ENCODE measurements around the gene PSME2.
"Not testable (repeated sequence)": the region's sequence is repeated elsewhere in the genome, so short reads cannot be mapped to it uniquely, and the experiment has no call there.

PSME2 gene

DNA sequence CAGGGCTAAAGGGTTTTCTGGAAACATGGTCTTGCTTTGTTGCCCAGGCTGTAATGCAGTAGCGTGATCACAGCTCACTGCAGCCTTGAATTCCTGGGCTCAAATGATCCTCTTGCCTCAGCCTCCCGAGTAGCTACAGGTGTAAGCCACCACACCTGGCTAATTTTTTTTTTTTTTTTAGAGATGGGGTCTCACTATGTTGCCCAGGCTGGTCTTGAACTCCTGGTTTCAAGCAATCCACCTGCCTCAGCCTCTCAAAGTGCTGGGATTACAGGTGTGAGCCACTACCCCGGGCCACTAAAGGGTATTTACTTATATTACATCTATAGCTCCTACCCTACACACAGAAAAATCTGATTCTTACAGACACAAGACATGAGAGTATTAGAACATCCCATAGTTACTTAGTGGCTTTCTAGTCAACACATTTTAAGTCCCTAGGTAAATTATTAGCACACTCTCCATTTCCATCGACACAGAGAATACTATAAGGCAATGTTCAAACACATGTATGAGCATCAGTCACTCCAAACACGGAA is 38.0 kb downstream of the PSME2 start:
- TF ChIP-seq, protein P1, sequence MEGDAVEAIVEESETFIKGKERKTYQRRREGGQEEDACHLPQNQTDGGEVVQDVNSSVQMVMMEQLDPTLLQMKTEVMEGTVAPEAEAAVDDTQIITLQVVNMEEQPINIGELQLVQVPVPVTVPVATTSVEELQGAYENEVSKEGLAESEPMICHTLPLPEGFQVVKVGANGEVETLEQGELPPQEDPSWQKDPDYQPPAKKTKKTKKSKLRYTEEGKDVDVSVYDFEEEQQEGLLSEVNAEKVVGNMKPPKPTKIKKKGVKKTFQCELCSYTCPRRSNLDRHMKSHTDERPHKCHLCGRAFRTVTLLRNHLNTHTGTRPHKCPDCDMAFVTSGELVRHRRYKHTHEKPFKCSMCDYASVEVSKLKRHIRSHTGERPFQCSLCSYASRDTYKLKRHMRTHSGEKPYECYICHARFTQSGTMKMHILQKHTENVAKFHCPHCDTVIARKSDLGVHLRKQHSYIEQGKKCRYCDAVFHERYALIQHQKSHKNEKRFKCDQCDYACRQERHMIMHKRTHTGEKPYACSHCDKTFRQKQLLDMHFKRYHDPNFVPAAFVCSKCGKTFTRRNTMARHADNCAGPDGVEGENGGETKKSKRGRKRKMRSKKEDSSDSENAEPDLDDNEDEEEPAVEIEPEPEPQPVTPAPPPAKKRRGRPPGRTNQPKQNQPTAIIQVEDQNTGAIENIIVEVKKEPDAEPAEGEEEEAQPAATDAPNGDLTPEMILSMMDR (IDR thresholded peaks at IDR 0.05; ENCODE audit: insufficient read depth, low read length, missing control alignments): no peak
- CTCF ChIA-PET: interaction anchor here (0.7 to 7.7 kb wide), 24 partner anchors 8 to 200 kb away, joined by 3 to 247 read pairs (median 9); partner anchors contain the start of genes CIDEB, IRF9, PCK2 and PSME1
- DNase-seq (ENCODE audit: low read depth, low spot score): no peak
- POLR2A ChIA-PET: interaction anchor here (0.6 to 3.9 kb wide), 6 partner anchors 11 to 464 kb away, joined by 3 to 24 read pairs (median 4); partner anchors contain the start of gene PCK2
- no peak overlapping the region for H3K4me3 ChIP-seq (ENCODE audit: low read depth, low read length)

DNA sequence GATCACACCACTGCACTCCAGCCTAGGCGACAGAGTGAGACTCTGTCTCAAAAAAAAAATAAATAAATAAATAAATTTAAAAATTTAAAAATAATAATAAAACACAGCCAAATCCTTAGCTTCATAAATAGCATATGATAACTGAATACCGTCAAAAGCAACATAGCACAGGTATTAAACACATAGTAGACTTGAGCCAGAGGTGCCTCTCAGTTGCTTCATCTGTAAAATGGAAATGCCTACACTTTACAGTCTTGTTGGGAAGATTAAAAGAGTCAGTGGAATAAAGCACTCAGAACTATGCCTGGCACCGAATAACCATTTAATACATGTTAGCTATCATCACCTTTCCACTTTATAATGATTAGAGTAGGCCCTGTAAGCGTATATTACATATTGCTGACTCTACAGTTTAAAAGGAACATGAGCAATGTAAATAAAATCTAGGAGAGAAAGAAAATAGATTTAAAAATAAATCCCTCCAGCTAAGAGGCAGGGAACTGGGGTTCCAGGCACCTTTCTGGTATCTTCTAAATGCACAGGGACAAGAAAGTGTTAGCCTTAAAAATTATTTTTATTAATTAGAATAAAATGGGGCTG is 39.6 kb downstream of the PSME2 start:
- TF ChIP-seq, protein P1 (IDR thresholded peaks at IDR 0.05; ENCODE audit: insufficient read depth, low read length, missing control alignments): no peak
- ChIA-PET CTCF (interaction anchor here (1.0 to 7.7 kb wide), 11 partner anchors 11 to 54 kb away, joined by 3 to 247 read pairs (median 19); partner anchors contain the start of genes IRF9, PCK2, PSME1 and PSME2), POLR2A (interaction anchor here (2.1 to 3.9 kb wide), 3 partner anchors 7 to 49 kb away, joined by 8 to 24 read pairs (median 20); partner anchors contain the start of genes DCAF11, NRL and PCK2)
- no peak for DNase-seq (ENCODE audit: low read depth, low spot score)
- no peak overlapping the region for H3K4me3 ChIP-seq (ENCODE audit: low read depth, low read length)

DNA sequence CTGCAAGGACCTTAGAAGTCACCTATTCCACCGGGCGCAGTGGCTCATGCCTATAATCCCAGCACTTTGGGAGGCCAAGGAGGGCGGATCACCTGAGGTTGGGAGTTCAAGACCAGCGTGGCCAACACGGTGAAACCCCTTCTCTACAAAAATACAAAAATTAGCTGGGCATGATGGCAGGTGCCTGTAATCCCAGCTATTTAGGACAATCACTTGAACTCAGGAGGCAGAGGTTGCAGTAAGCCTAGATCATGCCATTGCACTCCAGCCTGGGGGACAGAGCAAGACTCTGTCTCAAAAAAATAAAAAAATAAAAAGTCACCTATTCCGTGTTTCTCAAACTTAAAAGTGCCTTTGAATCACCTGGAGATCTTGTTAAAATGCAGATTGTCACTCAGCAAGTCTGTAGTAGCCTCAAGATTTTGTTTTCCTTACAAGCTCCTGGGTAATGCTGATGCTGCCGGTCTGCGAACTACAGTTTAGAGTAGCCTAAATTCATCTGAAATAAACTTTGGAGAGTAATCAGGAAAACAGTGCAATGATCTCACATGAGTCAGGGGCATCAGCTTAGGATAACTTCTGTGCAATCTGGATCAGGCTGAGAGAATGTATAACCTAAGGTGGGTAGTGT is 40.7 kb downstream of the PSME2 start:
- ChIA-PET CTCF (interaction anchor here (1.2 to 7.7 kb wide), 6 partner anchors 11 to 202 kb away, joined by 3 to 247 read pairs (median 15); partner anchors contain the start of genes CIDEB, IRF9 and PCK2), POLR2A (interaction anchor here (1.1 to 3.9 kb wide), 3 partner anchors 8 to 11 kb away, joined by 3 to 24 read pairs (median 8); partner anchors contain the start of genes DCAF11, NRL and PCK2)
- not testable (repeated sequence) for H3K4me3 ChIP-seq (ENCODE audit: low read depth, low read length); DNase-seq (ENCODE audit: low read depth, low spot score)

DNA sequence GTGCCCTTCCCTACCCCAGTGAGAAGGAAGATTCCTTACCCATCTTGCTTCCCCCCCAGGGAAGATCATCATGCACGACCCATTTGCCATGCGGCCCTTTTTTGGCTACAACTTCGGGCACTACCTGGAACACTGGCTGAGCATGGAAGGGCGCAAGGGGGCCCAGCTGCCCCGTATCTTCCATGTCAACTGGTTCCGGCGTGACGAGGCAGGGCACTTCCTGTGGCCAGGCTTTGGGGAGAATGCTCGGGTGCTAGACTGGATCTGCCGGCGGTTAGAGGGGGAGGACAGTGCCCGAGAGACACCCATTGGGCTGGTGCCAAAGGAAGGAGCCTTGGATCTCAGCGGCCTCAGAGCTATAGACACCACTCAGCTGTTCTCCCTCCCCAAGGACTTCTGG is 43.0 kb downstream of the PSME2 start:
- no peak for DNase-seq (ENCODE audit: low read depth, low spot score)
- POLR2A ChIA-PET: interaction anchor here (1.4 to 3.0 kb wide), 2 partner anchors 9 to 10 kb away, joined by 4 to 15 read pairs; partner anchors contain the start of genes DCAF11 and PCK2
- CTCF ChIA-PET: interaction anchor here (1.0 to 7.7 kb wide), 4 partner anchors 9 to 47 kb away, joined by 3 to 164 read pairs (median 8); partner anchors contain the start of gene PCK2
- TF ChIP-seq, protein P1 (IDR thresholded peaks at IDR 0.05; ENCODE audit: insufficient read depth, low read length, missing control alignments): no peak
- no peak overlapping the region for H3K4me3 ChIP-seq (ENCODE audit: low read depth, low read length)

DNA sequence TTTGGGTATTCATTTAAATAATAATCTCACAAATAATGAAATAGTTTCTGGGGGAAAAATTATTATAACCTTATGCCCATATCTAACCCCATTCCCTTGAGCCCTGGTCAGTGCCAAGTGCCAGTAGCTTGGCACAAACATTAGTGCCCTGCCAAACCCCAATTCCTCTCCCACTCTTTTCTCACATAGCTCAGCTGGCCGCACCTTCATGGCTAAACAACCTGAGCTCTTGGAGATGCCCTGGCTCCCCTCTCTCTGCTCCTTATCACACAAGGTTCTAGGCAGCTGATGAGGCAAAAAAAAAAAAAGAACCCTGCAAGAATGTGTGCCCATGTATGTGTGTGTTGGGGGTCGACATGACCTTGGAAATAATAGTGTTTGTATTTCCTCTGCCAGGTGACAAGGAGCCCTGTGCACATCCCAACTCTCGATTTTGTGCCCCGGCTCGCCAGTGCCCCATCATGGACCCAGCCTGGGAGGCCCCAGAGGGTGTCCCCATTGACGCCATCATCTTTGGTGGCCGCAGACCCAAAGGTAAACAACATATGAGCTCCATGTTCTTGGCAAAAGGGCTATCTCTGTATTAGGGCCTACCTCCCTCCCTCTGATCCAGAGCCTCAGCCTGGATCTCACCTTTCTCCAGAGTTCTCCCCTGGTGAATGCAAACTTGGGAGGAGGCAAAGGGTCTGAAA is 43.9 kb downstream of the PSME2 start:
- ChIA-PET POLR2A (interaction anchor here (0.7 to 3.0 kb wide), 4 partner anchors 8 to 33 kb away, joined by 3 to 15 read pairs (median 4); partner anchors contain the start of genes DCAF11, NRL and PCK2), CTCF (interaction anchor here (0.9 to 1.5 kb wide), 6 partner anchors 8 to 195 kb away, joined by 3 to 10 read pairs (median 3); partner anchors contain the start of gene IRF9)
- no peak for DNase-seq (ENCODE audit: low read depth, low spot score)
- TF ChIP-seq, protein P1 (IDR thresholded peaks at IDR 0.05; ENCODE audit: insufficient read depth, low read length, missing control alignments): no peak
- H3K4me3 ChIP-seq (ENCODE audit: low read depth, low read length): no peak overlapping the region

DNA sequence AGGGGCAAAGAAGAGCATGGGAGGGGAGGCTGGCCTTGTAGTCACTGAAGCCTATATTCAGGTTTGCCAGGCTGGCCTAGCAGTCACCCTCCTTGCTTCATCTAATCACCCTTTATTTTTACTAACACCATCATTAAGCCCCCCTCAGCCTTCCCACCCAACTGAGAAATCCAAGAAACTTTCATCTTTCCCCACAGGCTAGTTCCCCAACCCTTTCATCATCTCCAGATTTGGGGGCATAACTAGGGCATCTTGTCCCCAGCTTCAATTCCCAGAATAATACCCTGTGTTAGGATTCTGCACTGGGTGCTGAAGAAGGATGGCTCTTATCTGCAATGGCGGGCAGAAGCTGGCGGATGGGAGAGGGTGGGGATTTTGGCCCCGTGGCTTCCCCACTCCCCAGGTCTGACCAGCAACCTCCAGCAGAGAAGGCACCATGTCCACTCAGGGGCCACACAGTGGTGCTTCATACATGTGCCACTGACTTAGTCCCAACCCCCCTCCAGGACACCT is 45.4 kb downstream of the PSME2 start:
- H3K4me3 ChIP-seq (ENCODE audit: low read depth, low read length): no peak overlapping the region
- ChIA-PET POLR2A (interaction anchor here (1.9 kb wide), 1 partner anchor 13 kb away, joined by 5 read pairs; the partner anchor contains the start of genes DCAF11 and NRL), CTCF (interaction anchor here (1.7 to 1.9 kb wide), 2 partner anchors 10 to 42 kb away, joined by 5 to 11 read pairs; no protein-coding TSS in a partner anchor)
- no peak for DNase-seq (ENCODE audit: low read depth, low spot score)
- TF ChIP-seq, protein P1 (IDR thresholded peaks at IDR 0.05; ENCODE audit: insufficient read depth, low read length, missing control alignments): no peak

All from AG04449 (cell line).